ENCODE data around the gene SRRM1.

Gene SRRM1

DNA sequence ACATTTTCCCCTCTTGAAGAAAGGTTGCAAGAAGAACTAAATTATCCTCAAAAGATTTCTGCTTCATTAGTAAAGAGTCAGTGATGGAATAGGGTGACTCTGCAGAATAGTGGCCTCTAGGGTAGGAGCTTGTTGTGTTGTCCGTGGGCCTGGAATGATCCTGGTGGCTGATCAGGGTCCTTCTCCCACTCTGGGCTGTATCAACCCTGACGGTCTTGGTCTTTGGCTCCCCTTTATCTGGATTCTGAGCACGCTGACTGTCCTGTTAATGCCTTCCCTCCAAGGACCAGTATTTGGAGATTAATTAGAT is 36.9 kb upstream of the SRRM1 start:
- no peaks in the 10 kb centered on the region for H3K4me1 ChIP-seq (ENCODE audit: insufficient read depth, low read length, severe bottlenecking)
- H3K4me3 ChIP-seq (ENCODE audit: low read depth, low read length, poor library complexity, severe bottlenecking) = no peak overlapping the region
- H3K4me2 ChIP-seq (ENCODE audit: low read length) = no peak overlapping the region
- H3K36me3 ChIP-seq (ENCODE audit: insufficient read depth, low read length) = no peaks in the 10 kb centered on the region
- peaks cover 5% of the 10 kb centered on the region; the same call in 1 of the 2 replicates for H3K27me3 ChIP-seq (ENCODE audit: insufficient read depth, low read length)
- no peak overlapping the region for H3K27ac ChIP-seq (ENCODE audit: low read depth, low read length, poor library complexity, severe bottlenecking)
- TF ChIP-seq EZH2 (IDR thresholded peaks at IDR 0.05; ENCODE audit: borderline replicate concordance, low read length) = no peak
- TF ChIP-seq, protein P1, sequence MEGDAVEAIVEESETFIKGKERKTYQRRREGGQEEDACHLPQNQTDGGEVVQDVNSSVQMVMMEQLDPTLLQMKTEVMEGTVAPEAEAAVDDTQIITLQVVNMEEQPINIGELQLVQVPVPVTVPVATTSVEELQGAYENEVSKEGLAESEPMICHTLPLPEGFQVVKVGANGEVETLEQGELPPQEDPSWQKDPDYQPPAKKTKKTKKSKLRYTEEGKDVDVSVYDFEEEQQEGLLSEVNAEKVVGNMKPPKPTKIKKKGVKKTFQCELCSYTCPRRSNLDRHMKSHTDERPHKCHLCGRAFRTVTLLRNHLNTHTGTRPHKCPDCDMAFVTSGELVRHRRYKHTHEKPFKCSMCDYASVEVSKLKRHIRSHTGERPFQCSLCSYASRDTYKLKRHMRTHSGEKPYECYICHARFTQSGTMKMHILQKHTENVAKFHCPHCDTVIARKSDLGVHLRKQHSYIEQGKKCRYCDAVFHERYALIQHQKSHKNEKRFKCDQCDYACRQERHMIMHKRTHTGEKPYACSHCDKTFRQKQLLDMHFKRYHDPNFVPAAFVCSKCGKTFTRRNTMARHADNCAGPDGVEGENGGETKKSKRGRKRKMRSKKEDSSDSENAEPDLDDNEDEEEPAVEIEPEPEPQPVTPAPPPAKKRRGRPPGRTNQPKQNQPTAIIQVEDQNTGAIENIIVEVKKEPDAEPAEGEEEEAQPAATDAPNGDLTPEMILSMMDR (IDR thresholded peaks at IDR 0.05; ENCODE audit: low read length) = no peak
- no peaks in the 10 kb centered on the region for H3F3A ChIP-seq (ENCODE audit: insufficient read depth, low read length)
- H3K9ac ChIP-seq (ENCODE audit: low read length) = no peak overlapping the region
- H3K79me2 ChIP-seq (ENCODE audit: insufficient read depth, low read length) = no peaks in the 10 kb centered on the region
- H4K20me1 ChIP-seq (ENCODE audit: insufficient read depth, low read length) = no peaks in the 10 kb centered on the region
- H3K9me3 ChIP-seq (ENCODE audit: low read length) = no peaks in the 10 kb centered on the region
- no peak overlapping the region for H2AFZ ChIP-seq (ENCODE audit: low read length)
- H3K9me2 ChIP-seq (ENCODE audit: low read depth, low read length) = no peaks in the 10 kb centered on the region

DNA sequence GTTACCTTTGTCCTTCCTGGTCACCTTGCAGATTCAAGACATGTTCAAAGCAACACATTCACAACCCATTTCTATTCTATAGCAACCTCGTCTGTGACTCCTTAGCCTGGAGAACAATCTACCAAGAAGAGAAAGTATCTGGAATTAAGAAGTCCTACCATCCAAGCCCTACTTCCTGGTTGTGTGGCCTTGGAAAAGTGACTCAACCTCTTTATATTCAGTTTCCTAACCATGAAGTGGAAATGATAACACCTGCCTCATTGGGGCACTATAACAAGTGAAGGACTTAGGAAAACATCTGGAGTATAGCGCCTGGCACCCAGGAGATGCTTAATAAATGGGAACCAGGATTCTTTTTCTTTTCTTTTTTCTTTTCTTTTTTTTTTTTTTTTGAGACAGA is 36.5 kb upstream of the SRRM1 start:
- TF ChIP-seq, protein P1 (IDR thresholded peaks at IDR 0.05; ENCODE audit: low read length) = no peak
- no peak for TF ChIP-seq EZH2 (IDR thresholded peaks at IDR 0.05; ENCODE audit: borderline replicate concordance, low read length)
- H3K27ac ChIP-seq (ENCODE audit: low read depth, low read length, poor library complexity, severe bottlenecking) = no peak overlapping the region

GRCh38 chr1:24609949-24610517 is 33.1 kb upstream of the SRRM1 start:
- H3K4me2 ChIP-seq (ENCODE audit: low read length) = no peak overlapping the region
- H3K9ac ChIP-seq (ENCODE audit: low read length) = no peak overlapping the region
- H3K36me3 ChIP-seq (ENCODE audit: insufficient read depth, low read length) = no peaks in the 10 kb centered on the region
- H3K4me1 ChIP-seq (ENCODE audit: insufficient read depth, low read length, severe bottlenecking) = no peaks in the 10 kb centered on the region
- no peaks in the 10 kb centered on the region for H3K79me2 ChIP-seq (ENCODE audit: insufficient read depth, low read length)
- TF ChIP-seq EZH2 (IDR thresholded peaks at IDR 0.05; ENCODE audit: borderline replicate concordance, low read length) = no peak
- TF ChIP-seq, protein P1 (IDR thresholded peaks at IDR 0.05; ENCODE audit: low read length) = no peak
- no peaks in the 10 kb centered on the region for H3K9me2 ChIP-seq (ENCODE audit: low read depth, low read length)
- H2AFZ ChIP-seq (ENCODE audit: low read length) = no peak overlapping the region
- H3K4me3 ChIP-seq (ENCODE audit: low read depth, low read length, poor library complexity, severe bottlenecking) = no peak overlapping the region
- peaks cover 5% of the 10 kb centered on the region; the same call in 1 of the 2 replicates for H3K27me3 ChIP-seq (ENCODE audit: insufficient read depth, low read length)
- H3F3A ChIP-seq (ENCODE audit: insufficient read depth, low read length) = no peaks in the 10 kb centered on the region
- no peaks in the 10 kb centered on the region for H3K9me3 ChIP-seq (ENCODE audit: low read length)
- no peak overlapping the region for H3K27ac ChIP-seq (ENCODE audit: low read depth, low read length, poor library complexity, severe bottlenecking)
- H4K20me1 ChIP-seq (ENCODE audit: insufficient read depth, low read length) = no peaks in the 10 kb centered on the region

More for the DNA sequence above, 36.5 kb upstream of the SRRM1 start:
- Histone ChIP-seq H3K4me3 (ENCODE audit: low read depth, low read length, poor library complexity, severe bottlenecking) (no peak overlapping the region), H3K36me3 (ENCODE audit: insufficient read depth, low read length) (no peaks in the 10 kb centered on the region), H3K4me1 (ENCODE audit: insufficient read depth, low read length, severe bottlenecking) (no peaks in the 10 kb centered on the region), H3K9me3 (ENCODE audit: low read length) (no peaks in the 10 kb centered on the region), H3K9ac (ENCODE audit: low read length) (no peak overlapping the region), H3K27me3 (ENCODE audit: insufficient read depth, low read length) (peaks cover 5% of the 10 kb centered on the region; the same call in 1 of the 2 replicates), H4K20me1 (ENCODE audit: insufficient read depth, low read length) (no peaks in the 10 kb centered on the region), H3K79me2 (ENCODE audit: insufficient read depth, low read length) (no peaks in the 10 kb centered on the region), H3F3A (ENCODE audit: insufficient read depth, low read length) (no peaks in the 10 kb centered on the region), H3K9me2 (ENCODE audit: low read depth, low read length) (no peaks in the 10 kb centered on the region), H2AFZ (ENCODE audit: low read length) (no peak overlapping the region), H3K4me2 (ENCODE audit: low read length) (no peak overlapping the region)
